NAMALWA (cell line): ENCODE measurements around the gene CST6.
"Not testable (repeated sequence)": the region's sequence is repeated elsewhere in the genome, so short reads cannot be mapped to it uniquely, and the experiment has no call there.

Experiments
- DNase-seq: peaks from one replicate; pipeline ENCODE4 v3.0.0-alpha.2; 2015; ENCODE audit warnings: low spot score

CST6 gene

DNA sequence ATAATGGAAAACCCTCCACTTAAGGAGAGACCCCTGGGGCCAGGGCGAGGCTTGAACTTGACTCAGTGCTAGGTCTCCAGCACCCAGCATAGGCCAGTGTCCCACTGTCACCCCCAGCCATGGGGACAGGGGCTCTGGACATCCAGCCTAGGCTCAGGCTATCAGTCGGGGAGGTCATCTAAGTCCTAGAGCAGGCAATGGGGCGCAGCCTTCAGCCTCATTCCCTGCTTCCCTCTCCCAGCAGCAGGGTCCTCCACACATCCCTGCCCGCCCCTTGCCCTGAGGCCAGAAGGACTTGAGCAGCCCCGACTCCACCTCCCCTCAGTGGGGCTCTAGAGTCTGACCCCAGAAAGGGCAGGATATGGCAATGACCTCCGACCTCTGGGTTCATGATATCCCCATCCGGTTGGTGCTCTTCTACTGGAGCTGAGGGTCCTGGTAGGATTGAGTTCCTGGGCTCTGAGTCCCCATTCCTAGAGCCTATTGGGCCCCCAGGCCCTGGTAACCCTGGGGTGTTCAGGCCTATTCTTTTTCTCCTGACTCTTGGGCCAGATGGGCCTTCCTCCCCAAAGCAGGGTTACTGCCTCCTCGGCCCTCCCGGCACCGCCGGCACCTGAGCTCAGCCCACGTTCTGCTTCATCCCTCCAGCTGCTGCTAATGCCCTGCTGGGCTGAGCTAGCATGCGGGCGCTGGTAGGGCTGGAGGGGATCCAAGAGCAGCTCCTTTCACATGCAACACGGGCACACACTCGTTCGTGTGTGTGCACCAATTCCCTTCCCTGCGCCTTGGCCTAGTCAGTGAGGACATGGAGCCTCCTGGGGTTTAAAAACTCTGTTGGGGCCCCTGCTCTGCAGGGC is 4.4 kb downstream of the CST6 start:
- DNase-seq = no peak

DNA sequence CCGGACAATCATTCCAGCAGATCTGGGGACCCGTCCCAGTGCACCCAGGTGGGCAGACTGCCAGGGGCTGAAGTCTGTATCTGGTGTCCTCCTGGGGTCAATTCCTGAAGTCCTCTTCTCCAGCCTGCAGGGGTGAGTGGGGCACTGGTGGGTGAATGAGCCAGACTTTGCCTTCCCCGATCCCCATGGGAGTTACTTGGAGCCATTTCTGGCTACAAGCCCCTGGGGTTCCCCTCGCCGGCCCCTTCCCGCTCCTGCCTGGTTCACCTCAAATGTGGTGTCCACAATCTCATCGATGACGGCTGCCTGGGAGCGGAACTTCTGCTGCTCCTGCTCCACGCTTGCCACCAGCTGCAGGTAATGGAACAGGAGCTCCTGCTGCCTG is 5.0 kb downstream of the CST6 start:
- no peak for DNase-seq

DNA sequence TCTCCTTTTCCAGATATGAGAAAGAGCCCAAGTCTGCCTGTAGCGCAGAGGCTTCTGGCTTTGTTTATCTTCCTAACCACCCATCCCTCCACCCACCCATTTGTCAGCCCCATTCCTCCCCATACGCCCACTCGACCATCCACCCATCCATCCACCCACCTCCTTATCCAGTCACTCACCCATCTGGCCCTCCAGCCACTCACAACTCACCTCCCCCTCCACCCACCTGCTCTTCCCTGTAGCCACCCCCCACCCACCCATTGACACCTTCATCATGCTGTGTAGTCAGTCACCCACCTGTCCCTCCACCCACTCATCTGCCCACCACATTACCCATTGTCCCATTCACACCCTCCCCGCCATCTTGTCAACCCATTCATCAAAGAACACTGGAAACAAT is 5.5 kb downstream of the CST6 start:
- no peak for DNase-seq

DNA sequence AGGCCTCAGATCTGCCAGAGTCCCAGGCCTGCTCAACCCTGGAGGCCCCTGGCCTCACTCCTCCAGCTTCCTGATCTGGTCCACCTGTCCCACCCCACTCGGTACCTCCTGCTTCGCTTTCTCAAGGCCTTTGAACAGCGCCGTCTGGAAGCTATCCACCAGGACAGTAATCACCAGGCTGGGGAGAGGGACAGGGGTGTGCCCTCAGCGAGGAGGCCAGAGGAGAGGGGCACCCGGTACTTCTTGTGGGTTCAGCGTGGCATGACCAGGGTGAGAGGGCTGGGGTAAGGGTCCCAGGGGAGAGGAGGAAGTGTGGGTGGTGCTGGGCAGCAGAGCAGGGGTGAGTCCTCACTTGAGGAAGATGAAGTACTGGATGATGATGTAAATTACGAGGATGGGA is 8.4 kb downstream of the CST6 start:
- no peak for DNase-seq

DNA sequence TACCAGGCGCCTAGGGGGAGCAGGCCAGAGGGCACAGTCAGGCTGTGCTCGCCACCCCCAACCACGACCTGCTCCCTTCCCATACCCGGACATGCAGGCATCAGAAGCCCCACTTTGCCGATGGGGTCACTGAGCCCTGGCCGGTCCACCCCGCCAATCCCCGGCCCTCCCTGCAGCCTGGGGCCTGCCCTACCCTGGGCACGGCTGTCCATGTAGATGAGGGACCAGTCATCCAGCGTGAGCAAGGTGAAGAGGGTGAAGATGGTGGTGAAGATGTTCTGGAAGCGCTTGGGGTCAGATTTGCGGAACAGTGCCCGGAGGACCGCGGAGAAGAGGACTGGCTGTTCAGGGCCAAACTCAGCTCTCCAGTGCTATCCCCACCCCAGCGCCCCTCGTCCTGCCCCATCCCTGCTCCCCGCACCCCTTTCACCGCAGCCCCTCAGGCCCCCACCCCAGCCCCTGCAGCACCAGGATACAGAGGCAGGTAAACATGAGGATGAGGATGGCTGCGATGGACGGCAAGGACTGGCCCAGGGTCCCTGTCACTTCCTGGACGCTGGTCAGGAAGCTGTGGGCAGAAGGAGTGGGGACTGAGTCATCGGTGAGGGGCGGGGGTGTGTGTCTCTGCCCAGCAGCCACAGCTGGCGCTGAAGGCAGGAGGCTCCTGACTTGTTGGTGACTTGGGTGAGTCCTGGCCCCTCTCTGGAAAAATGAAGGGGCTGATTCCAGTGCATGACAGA is 9.0 kb downstream of the CST6 start:
- DNase-seq = no peak

DNA sequence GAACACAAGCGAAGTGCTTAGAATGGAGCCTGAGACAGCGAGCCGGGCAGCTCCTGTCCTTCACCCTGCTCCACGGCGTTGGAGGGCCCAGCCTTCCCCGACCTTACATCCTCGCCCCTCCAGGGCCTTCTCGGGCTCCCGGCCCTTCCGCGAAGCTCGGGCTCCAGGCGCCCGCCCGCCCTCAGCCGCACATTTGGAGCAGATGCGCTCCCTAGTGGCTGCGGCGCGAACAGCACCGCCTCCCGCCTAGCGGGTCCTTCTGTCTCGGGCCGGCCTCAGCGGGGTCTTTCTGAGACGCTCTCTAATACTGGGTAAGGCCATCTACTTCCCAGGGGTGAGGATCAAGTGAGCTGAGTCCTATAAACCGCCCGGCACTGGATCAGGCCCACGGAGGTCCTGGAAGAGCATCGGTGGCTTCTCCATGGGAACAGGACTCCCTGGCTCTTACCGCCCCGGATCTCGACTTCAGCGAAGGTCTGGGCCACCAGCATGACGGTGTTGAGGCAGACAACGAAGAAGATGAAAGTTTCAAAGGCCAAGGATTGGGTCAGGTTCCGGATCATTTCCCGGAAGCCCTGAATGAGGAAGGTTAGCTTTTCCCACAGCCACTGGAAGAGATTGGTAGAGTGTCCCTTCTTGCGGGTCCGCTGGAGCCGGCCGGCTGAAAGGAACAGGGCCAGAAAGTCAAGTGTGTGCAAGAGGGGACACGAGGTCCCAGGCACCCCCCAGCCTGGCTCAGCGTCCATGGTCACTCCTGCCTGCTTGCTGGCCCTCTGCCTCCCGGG is 10.8 kb downstream of the CST6 start:
- DNase-seq = peak; percentile 82

DNA sequence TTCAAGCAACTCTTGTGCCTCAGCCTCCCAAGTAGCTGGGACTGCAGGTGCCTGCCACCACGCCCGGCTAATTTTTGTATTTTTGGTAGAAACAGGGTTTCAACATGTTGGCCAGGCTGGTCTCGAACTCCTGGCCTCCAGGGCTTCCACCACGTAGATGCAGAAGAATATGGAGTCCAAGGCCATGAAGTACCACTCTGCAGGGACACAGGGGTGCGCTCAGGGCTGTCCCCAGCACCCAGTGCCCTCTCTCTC is 11.3 kb downstream of the CST6 start:
- DNase-seq = not testable (repeated sequence)

DNA sequence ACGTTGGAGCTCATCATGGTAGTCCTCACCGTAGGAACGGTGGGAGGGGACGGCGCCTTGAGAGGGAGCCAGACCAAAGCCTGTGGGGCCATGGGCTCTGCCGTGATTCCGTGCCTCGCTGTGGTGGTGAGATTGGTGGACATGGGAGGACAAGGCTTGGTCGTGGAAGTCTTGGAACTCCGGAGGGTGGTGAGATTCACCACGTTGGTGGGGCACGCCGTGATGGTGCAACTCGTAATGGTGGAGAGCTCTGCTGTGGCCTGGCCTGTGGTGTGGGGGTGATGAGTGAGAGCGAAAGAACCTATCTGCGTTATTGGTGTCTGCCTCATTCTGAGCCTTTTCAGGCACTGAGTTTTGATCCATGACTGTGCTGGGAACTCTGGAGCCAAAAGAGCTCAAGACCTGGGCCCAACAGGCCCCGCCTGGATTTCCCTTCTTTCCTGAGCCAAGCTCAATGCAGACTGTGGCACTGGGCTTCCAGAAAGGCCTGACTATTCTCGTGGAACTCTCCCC is 14.3 kb downstream of the CST6 start, which contains the start of gene CATSPER1:
TSS of gene CATSPER1 (minus strand) at position 463 of the 513 bp plus-strand sequence. CDS start at position 363, 100 bp downstream.
- DNase-seq = no peak

DNA sequence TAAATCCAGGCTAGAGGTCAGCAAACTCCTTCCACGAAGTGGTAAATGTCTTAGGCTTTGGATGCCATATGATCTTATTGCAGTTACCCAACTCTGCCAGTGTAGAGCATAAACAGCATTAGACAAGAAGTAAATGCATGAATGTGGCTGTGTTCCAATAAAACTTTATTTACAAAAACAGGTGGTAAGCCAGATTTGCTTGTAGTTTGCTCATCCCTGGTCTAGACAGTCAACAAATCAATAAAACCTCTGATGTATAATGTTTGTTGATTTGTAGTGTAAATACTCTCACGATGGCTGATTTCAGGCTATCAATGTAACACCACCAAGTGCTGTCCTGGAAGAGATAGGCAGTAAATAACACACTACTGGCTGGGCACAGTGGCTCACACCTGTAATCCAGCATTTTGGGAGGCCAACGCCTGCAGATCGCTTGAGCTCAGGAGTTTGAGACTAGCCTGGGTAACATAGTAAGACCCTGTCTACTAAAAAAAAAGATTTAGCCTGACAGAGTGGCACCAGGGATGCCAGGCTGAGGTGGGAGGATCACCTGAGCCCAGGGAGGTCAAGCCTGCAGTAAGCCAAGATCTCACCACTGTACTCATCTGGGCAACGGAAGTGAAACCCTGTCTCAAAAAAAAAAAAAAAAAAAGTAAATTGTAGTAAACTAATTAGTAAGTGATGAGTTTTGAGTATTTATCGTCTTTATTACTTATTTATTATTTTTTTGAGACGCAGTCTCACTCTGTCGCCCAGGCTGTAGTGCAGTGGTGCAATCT is 21.3 kb downstream of the CST6 start:
- peak; percentile 65 for DNase-seq

DNA sequence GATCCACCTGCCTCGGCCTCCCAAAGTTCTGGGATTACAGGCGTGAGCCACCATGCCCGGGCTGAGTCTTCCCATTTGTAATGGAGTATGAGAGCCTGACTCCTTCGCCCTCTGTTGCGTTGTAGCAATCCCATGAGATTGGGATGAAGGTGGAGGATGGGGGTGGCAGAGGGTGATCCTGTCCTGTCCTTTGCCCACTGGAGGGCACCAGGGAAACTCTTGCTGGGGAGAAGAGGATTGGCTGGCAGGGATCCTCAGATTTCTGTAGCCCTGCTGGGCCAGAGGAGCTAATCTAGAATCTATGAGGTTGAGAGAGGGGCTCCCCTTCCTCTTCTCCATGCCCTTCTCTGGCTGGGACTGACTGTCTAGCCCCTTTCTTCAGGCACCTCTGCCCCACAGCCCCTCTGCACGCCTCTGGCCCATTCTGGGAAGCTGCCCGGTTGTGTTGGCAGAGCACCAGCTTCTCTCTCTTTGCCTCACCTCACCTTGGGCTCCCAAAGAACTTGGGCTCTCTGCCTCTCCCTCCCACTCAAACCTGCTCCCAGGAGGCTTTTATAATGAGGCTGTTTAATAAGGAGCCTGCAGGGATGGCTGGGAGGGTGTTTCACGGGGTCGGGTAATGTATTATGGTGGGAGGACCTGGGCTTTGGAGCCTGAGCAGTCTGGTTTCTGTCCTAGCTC is 24.0 kb downstream of the CST6 start:
- DNase-seq = no peak

DNA sequence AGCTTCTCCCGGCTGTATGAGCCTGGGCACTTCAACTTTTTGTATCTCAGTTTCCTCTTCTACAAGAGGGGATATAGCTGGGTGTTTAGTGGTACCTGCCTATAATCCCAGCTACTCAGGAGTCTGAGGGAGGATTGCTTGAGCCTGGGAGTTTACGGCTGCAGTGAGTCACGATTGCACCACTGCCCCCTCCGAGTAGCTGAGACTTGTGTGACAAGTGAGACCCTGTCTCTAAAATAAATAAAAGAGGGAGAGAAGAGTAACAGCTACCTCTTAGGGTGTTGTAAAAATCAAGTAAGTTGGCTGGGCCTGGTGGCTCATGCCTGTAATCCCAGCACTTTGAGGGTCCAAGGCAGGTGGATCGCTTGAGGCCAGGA is 24.5 kb downstream of the CST6 start:
- DNase-seq = no peak

DNA sequence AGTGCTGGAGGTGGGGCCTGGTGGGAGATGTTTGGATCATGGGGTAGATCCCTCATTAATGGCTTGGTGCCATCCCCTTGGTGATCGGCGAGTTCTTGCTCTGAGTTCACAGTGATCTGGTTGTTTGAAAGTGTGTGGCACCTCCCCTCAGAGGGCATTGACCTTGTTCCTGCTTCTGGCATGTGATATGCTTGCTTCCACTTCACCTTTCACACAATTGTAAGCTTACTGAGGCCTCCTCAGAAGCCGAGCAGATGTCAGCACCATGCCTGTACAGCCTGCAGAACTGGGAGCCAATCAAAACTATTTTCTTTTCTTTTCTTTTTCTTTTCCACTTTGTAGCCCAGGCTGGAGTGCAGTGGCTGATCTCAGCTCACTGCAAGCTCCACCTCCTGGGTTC is 25.5 kb downstream of the CST6 start:
- DNase-seq = no peak

DNA sequence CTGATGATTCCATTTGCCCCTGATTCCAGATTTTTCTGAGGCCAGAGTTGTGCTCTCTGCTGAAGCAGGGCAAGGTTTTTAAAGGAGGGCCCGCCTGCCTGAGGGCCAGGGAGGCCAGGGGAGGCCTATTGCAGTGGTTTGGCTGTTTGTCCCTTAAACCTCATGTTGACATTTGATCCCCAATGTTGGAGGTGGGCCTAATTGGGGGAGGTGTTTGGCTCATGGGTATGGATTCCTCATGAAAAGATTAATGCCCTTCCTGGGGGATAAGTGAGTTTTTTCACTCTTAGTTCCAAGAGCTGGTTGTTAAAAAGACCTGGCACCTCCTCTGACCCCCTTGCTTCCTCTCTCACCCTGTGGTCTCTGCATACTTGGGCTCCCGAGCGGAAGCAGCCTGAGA is 28.0 kb downstream of the CST6 start:
- DNase-seq = no peak

DNA sequence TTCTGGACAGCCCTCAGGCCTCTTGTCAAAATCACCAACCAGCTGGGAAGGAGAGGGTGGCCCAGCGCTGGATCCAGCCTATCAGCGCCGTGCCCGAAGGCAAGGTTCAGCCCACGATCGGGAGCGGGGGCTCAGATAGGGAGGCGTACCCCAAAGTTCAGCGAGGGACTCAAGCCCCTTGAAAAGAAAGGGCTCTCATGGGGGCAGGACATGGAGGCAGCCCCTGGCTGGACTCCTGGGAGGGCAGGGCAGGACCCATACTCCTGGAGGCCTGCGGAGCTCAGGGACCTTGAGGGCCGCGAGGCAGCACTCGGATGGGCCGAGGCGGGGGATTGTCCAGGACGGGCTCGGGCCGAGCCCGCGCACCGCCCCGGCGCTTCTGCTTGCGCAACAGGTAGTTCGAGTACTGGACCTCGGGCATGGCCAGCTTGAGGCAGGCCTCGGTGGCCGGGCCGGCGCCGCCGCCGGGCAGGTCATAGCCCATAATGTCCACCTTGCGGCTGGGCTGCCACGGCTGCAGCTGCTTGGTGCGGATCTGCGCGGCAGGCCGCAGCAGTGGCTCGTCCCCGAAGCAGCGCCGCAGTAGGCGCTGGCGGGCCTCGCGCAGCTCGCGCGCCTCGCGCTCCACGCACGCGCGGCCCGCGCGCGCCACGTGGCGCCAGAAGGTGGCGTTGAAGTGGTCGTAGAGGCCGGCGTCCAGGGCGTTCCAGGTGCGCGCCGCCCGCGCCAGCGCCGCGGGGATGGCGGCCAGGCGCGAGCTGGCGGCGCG is 30.6 kb downstream of the CST6 start:
- no peak for DNase-seq

DNA sequence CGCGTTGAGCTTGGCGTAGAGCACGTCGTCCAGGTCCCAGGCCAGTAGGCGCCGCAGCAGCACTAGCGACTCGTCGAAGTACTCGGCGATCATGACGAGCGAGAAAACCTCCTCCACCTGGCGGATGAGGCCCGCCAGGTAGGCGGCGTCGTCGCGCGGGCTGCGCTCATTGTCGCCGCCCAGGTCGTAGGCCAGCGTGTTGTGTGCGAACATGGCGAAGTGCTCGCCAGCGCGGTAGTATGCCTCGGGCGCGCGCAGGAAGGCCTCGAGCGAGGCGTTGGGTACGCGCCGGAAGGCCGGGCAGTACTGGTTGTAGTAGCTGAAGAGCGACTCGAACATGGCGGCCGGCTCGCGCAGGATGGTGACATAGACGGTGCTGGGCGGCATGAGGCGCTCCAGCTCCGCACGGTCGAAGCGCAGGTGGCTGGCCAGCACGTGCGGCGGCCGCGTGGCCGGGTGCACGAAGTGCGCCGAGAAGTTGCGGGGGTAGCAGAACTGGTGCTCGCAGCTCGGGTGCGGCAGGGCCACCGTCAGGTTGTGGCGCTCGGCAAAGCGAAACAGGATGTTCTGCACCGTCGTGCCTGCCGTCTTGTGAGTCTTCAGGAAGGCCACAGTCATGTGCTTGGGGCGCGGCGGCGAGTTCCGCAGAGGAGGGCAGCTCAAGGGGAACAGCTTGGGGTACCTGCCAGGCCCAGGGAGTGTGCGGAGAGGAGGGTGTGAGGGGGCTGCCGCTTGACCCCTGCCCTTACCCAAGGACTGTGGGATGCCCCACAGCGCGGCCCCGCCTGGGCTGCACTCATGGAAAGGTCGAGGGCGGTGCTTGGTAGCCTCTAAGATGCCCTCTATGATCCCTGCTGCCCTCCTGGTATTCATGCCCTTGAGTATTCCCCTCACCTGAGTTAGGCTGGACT is 31.4 kb downstream of the CST6 start:
- no peak for DNase-seq

DNA sequence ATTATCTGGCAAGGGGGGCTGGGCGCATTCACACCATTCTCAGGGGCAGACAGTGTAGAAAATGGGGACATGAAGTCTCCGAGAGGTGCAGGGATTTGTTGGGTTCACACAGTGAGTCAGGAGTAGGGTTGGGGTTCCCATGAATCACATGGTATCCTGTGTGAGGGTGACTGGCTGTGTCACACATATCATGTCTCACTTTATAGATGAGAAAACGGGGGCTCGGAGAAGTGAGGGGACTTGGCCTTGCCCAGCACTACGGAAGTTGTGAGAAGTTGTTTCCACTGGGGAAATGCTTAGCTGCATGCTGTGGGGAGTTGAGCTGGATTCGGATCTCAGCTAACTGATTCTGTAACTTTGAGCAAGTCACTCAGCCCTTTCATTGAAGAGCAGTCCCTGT is 32.9 kb downstream of the CST6 start:
- no peak for DNase-seq

DNA sequence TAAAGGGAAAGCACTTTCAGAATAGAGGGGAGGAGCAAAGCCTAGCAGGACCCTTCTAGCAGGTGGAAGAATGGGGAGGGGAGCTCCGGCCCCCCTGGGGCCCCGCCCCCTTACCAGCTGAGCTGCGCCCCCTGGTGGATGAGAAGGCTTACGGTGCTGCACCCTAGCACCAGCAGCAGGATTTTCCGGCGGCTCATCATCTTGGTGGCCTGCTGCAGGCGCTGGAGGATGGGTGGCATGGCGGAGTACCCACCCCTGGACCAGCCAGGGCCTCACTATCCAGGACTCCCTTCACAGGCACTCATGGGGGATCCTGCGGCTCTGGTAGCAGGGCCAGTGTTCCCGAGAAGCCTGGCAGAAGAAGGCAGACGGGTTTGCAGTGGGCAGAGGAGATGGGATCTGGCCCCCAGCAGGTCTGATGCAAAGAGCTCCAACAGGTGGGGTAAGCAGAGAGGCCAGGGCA is 33.4 kb downstream of the CST6 start:
- DNase-seq = peak; percentile 92

DNA sequence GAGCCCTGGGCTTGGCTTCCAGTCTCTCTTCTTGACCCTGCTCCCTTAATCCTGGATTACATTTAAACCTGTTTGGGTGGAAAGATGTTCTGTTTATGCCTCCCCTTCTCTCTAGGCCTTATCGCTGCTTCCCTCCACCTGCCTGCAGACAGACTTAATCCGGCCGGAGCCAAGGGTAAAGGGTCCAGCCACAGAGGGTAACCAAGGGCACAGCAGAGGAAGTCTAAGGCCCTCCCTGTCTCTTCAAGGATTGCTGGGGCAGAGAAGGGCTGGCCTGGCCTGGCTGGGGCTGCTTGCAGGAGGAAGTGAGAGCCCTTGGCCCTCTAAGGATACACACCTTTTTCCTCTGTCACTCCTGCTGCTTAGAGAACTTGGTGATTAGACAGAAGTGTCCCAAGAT is 35.1 kb downstream of the CST6 start:
- no peak for DNase-seq
